DMS79 (cell line): ENCODE data around the gene FAM120B.

Source experiments
- DNase-seq: peaks from one replicate; lab custom pipeline; 2025; lab: John Stamatoyannopoulos, UW

Gene FAM120B

GRCh38 chr6:170420791-170421776 is 114.5 kb downstream of the FAM120B start:
- DNase-seq, result no peak

- no peak for DNase-seq
Observed at GRCh38 chr6:170421921-170422320, 115.4 kb downstream of the FAM120B start.

- DNase-seq, result no peak
Observed at GRCh38 chr6:170423030-170423429, 116.5 kb downstream of the FAM120B start.

GRCh38 chr6:170423814-170424603 is 117.5 kb downstream of the FAM120B start:
- DNase-seq, result no peak

- no peak for DNase-seq
Observed at GRCh38 chr6:170424604-170425126, 118.1 kb downstream of the FAM120B start.

GRCh38 chr6:170429450-170429849 is 122.9 kb downstream of the FAM120B start:
- DNase-seq, result no peak

- no peak for DNase-seq
Observed at GRCh38 chr6:170433163-170434116, 126.9 kb downstream of the FAM120B start.

- DNase-seq, result no peak
Observed at GRCh38 chr6:170434117-170434820, 127.7 kb downstream of the FAM120B start.

- DNase-seq, result no peak
Observed at GRCh38 chr6:170434821-170435155, 128.2 kb downstream of the FAM120B start.

GRCh38 chr6:170435766-170436165 is 129.2 kb downstream of the FAM120B start:
- no peak for DNase-seq

GRCh38 chr6:170436209-170436809 is 129.8 kb downstream of the FAM120B start:
- no peak for DNase-seq

- no peak for DNase-seq
Observed at GRCh38 chr6:170437719-170438401, 131.3 kb downstream of the FAM120B start.

- peak; percentile 89 for DNase-seq
Observed at GRCh38 chr6:170438402-170438753, 131.8 kb downstream of the FAM120B start.

- DNase-seq, result no peak
Observed at GRCh38 chr6:170438861-170439260, 132.3 kb downstream of the FAM120B start.

GRCh38 chr6:170439366-170440361 is 133.1 kb downstream of the FAM120B start:
- DNase-seq, result no peak

- no peak for DNase-seq
Observed at GRCh38 chr6:170440437-170440836, 133.9 kb downstream of the FAM120B start.

GRCh38 chr6:170441316-170441715 is 134.8 kb downstream of the FAM120B start:
- DNase-seq, result no peak

GRCh38 chr6:170442596-170442995 is 136.0 kb downstream of the FAM120B start:
- no peak for DNase-seq
